Measurements from ENCODE around the gene XYLB.

DNA sequence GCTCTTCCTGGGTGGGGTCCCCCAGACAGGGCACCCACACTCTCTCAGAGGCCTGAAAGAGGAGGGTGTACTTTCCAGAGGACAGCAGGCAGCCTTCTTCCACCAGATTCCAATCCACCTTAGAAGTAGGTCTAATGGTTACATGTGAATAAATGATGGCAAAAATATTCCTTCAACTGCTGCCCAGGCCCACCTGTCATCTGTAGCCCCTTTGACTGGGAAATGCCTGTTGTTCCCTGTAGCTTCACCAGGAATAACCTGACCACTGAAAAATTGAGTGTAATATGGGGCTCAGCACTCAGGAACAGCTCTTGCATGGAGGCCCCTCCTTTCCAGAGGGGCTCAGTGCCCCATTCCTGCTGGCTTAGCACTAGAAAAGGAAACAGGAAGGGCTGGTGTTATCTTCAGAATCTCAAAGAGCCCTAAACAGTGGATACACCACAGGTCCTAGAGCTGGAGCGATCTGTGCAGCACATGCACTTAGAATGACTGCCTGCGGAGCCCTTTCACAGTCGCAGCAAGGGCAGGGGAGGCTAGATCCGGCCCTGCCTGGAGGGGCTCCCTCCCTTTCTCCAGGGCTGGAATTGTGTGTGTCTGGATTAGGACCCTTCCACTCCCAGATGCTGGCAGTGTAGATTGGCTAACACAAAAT is 32.3 kb upstream of the XYLB start:
- TF ChIP-seq, protein P1, sequence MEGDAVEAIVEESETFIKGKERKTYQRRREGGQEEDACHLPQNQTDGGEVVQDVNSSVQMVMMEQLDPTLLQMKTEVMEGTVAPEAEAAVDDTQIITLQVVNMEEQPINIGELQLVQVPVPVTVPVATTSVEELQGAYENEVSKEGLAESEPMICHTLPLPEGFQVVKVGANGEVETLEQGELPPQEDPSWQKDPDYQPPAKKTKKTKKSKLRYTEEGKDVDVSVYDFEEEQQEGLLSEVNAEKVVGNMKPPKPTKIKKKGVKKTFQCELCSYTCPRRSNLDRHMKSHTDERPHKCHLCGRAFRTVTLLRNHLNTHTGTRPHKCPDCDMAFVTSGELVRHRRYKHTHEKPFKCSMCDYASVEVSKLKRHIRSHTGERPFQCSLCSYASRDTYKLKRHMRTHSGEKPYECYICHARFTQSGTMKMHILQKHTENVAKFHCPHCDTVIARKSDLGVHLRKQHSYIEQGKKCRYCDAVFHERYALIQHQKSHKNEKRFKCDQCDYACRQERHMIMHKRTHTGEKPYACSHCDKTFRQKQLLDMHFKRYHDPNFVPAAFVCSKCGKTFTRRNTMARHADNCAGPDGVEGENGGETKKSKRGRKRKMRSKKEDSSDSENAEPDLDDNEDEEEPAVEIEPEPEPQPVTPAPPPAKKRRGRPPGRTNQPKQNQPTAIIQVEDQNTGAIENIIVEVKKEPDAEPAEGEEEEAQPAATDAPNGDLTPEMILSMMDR (IDR thresholded peaks at IDR 0.05), result no peak
- no peak for TF ChIP-seq POLR2A (IDR thresholded peaks at IDR 0.05)
- no peak for TF ChIP-seq EP300 (IDR thresholded peaks at IDR 0.05)

Data from upper lobe of left lung (tissue), 4 donors.